Stomach (tissue), 9 donors: ENCODE measurements around the gene SUN5. TPM values are rescaled to one million over a fixed set of nuclear protein-coding genes. Genes with fewer than 3 reads are reported as not detected.

Experiments
- DNase-seq, 2 donors: peaks; one replicate each; pipeline versions ENCODE4 v3.0.0 to v3.0.0-alpha.2; 2013 to 2019
- H3K27ac ChIP-seq, 5 donors: fragments of 200-600 bp in 4 of 5; sonication (generic) in 4 of 5; one replicate each; pipeline ENCODE4 v1.5.1; 2013 to 2019; ENCODE audit warnings: mild to moderate bottlenecking in 1 of 5, moderate library complexity in 1 of 5
- H3K27me3 ChIP-seq, 3 donors: fragments of 200-600 bp; sonication (generic); one replicate each; pipeline ENCODE4 v1.5.1; 2017 to 2019; ENCODE audit warnings: mixed run types in 1 of 3
- H3K36me3 ChIP-seq, 4 donors: fragments of 200-600 bp; sonication (generic); 1 replicate in 3 of 4; 2 replicates in 1 of 4; pipeline ENCODE4 v1.5.1; 2016 to 2019
- H3K4me1 ChIP-seq, 4 donors: fragments of 200-600 bp; sonication (generic); one replicate each; pipeline ENCODE4 v1.5.1; 2016 to 2019
- H3K4me3 ChIP-seq, 4 donors: fragments of 200-600 bp; sonication (generic) in 3 of 4; one replicate each; pipeline ENCODE4 v1.5.1; 2016 to 2019; ENCODE audit warnings: mild to moderate bottlenecking in 1 of 4
- H3K9me3 ChIP-seq, 4 donors: fragments of 200-600 bp; sonication (generic); one replicate each; pipeline ENCODE4 v1.5.1; 2016 to 2019
- EP300 ChIP-seq: sonication (generic); formaldehyde crosslinking; IDR thresholded peaks from one replicate; pipeline ENCODE4 v1.6.1; 2017; ENCODE audit warnings: antibody characterized with exemption
- POLR2A ChIP-seq, 4 donors: fragments of 450-650 bp; IDR thresholded peaks; one replicate each; pipeline ENCODE4 v1.6.1; 2016; ENCODE audit warnings: antibody characterized with exemption in 4 of 4, control low read depth in 2 of 4, mild to moderate bottlenecking in 1 of 4, moderate library complexity in 1 of 4
- POLR2AphosphoS5 ChIP-seq, 3 donors: sonication (generic); formaldehyde crosslinking; IDR thresholded peaks; one replicate each; pipeline ENCODE4 v1.6.1; 2016; ENCODE audit warnings: antibody characterized with exemption in 3 of 3
- WGBS, 5 donors: extraction: QIAGEN DNeasy Blood & Tissue Kit in 3 of 5; methylation state at CpG; one replicate each; pipeline versions ENCODE4 v1.1.5 to v1.1.7; 2013 to 2018; 5-methylcytosine and 5-hydroxymethylcytosine counted together
- intact Hi-C: fragments of 100-400 bp; cut with DNase I; formaldehyde crosslinking; loops from one replicate; pipeline ENCODE4 v1.15.1; 2023; ENCODE audit warnings: low total_unique reads
- polyA plus RNA-seq, 3 donors: library from polyadenylated mRNA; stranded (reverse); fragments of 200-250 nt; gene quantifications; one replicate each; pipeline ENCODE4 v1.2.3, GENCODE V29; 2013
- total RNA-seq, 5 donors: library from RNA; depleted of rRNA; stranded (reverse); fragments of >200 nt; gene quantifications; one replicate each; pipeline versions ENCODE4 v1.1.0 to v1.2.3, GENCODE V29; 2014 to 2016
- TF ChIP-seq, protein P1 (sequence below), 7 experiments: fragments of 450-650 bp in 4 of 7; fragments of 200-600 bp in 3 of 7; sonication (generic) in 3 of 7; IDR thresholded peaks; one replicate each; pipeline ENCODE4 v1.5.1; 2016 to 2019; ENCODE audit warnings: antibody characterized with exemption in 7 of 7, control low read depth in 2 of 7, mild to moderate bottlenecking in 1 of 7
- donor health status: healthy with polysubstance abuse.
- donor health status: Bipolar disorder and iron deficiency.
- donor health status: healthy.

SUN5 gene
- total and polyA plus RNA-seq, 8 donors, result not detected

DNA sequence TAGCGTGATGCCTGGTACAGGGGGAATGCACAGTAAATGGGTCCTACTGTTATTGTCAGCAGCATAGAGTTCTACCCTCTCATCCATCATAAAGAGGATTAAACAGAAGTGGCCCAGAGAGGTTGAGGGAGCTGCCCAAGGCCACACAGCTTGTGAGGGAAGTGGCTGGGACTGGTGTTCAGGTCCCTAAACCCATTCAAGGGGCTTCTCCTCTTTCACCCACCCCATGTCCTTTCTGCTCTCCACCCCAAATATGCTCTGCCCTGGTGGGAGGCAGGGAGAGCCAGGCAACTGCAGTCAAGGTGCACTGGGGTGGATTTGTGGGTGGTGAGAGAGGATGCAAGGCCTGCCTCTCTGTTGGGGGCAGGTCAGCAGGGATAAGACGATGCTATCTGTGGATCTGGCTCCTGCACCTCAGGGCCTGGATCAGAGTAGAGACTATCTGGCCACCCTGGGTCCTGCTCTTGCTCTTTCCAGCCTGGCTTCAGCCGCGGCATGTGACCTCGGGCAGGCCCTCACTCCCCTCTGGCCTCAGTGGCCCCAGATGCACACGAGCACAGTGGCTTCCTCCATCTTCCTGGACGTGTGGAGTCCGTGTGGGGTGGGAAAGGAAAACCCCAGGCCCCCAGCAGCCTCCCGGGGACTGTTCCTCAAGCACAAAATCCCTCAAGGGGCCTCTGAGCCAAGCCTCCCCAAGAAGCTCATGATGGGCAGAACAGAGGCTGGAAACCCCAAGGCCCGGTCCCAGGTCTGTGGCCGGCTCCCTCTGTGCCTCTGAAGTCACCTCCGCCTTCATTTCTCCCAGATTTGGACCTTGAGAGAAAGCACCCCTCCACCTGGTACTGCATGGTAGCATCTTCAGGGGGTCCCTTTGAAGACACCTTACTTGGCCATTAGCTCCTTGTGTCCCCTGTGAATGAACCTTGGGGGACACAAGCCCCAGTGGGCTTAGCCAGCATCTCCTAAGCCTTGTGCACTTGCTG is 23.8 kb upstream of the SUN5 start:
- Histone ChIP-seq H3K4me1 (no peaks in the 10 kb centered on the region), H3K4me3 (no peak overlapping the region), H3K9me3 (peaks cover 0 to 4% (median under 1%) of the 10 kb centered on the region in 4 donors), H3K27me3 (peaks cover 0 to 20% (median 0%) of the 10 kb centered on the region in 3 donors), H3K27ac (no peak overlapping the region), H3K36me3 (no peaks in the 10 kb centered on the region)
- no peak for DNase-seq
- intact Hi-C loops, result no loop called here
- TF ChIP-seq EP300, result no peak
- TF ChIP-seq, protein P1, sequence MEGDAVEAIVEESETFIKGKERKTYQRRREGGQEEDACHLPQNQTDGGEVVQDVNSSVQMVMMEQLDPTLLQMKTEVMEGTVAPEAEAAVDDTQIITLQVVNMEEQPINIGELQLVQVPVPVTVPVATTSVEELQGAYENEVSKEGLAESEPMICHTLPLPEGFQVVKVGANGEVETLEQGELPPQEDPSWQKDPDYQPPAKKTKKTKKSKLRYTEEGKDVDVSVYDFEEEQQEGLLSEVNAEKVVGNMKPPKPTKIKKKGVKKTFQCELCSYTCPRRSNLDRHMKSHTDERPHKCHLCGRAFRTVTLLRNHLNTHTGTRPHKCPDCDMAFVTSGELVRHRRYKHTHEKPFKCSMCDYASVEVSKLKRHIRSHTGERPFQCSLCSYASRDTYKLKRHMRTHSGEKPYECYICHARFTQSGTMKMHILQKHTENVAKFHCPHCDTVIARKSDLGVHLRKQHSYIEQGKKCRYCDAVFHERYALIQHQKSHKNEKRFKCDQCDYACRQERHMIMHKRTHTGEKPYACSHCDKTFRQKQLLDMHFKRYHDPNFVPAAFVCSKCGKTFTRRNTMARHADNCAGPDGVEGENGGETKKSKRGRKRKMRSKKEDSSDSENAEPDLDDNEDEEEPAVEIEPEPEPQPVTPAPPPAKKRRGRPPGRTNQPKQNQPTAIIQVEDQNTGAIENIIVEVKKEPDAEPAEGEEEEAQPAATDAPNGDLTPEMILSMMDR (IDR thresholded peaks at IDR 0.05), result no peak
- TF ChIP-seq POLR2A (IDR thresholded peaks at IDR 0.05), result no peak
- TF ChIP-seq POLR2AphosphoS5 (IDR thresholded peaks at IDR 0.05), result no peak
- 68 to 82% (median 80%) methylated on average over 9 to 12 of the region's 12 CpGs for WGBS, 5 donors

- H3K36me3 ChIP-seq, result no peaks in the 10 kb centered on the region
- intact Hi-C loops, result no loop called here
- H3K4me3 ChIP-seq, result no peak overlapping the region
Observed at GRCh38 chr20:33026779-33027759, 22.8 kb upstream of the SUN5 start.

GRCh38 chr20:33026072-33026778 is 22.0 kb upstream of the SUN5 start:
- TF ChIP-seq, protein P1 (IDR thresholded peaks at IDR 0.05), result no peak
- TF ChIP-seq EP300 (no peak), POLR2AphosphoS5 (IDR thresholded peaks at IDR 0.05) (no peak), POLR2A (IDR thresholded peaks at IDR 0.05) (no peak)
- no peak overlapping the region for H3K27ac ChIP-seq
- peaks cover 0 to 20% (median 0%) of the 10 kb centered on the region in 3 donors for H3K27me3 ChIP-seq
- no peak overlapping the region for H3K4me3 ChIP-seq
- intact Hi-C loops, result no loop called here
- H3K36me3 ChIP-seq, result no peaks in the 10 kb centered on the region
- no peaks in the 10 kb centered on the region for H3K9me3 ChIP-seq
- no peak for DNase-seq
- 49 to 63% (median 54%) methylated on average over 5 of the region's 5 CpGs for WGBS, 5 donors
- H3K4me1 ChIP-seq, result no peaks in the 10 kb centered on the region

More at GRCh38 chr20:33026779-33027759, 22.8 kb upstream of the SUN5 start:
- DNase-seq, result no peak
- Histone ChIP-seq H3K27ac (no peak overlapping the region), H3K4me1 (no peaks in the 10 kb centered on the region), H3K9me3 (no peaks in the 10 kb centered on the region), H3K27me3 (peaks cover 0 to 20% (median 0%) of the 10 kb centered on the region in 3 donors)
- TF ChIP-seq, protein P1 (IDR thresholded peaks at IDR 0.05), result no peak
- WGBS, 5 donors, result 73 to 78% (median 75%) methylated on average over 9 to 10 of the region's 10 CpGs
